Activated CD4-positive, alpha-beta T cell treated with anti-CD3 and anti-CD28 coated beads, Interleukin-2, amount 10 ng/mL, durations not matched to agents 7 days and 5 days (primary cell): Measurements from ENCODE around the gene C1QTNF3. TPM values are rescaled to one million over a fixed set of nuclear protein-coding genes. Genes with fewer than 3 reads are reported as not detected.

Source experiments
- CTCF ChIA-PET: fragments of 350-600 bp; sonication (Branson Sonifier 250); formaldehyde crosslinking; loops from one replicate; lab custom pipeline; 2021; ENCODE audit warnings: antibody characterized with exemption; lab: Charles Lee
- POLR2A ChIA-PET: fragments of 350-600 bp; sonication (Branson Sonifier 250); formaldehyde crosslinking; loops from one replicate; lab custom pipeline; 2021; ENCODE audit warnings: antibody characterized with exemption; lab: Charles Lee
- DNase-seq: peaks from one replicate; pipeline ENCODE4 v3.0.0-alpha.2; 2020
- H3K27ac Mint-ChIP-seq: one replicate; pipeline ENCODE4 v1.8.0; 2021; ENCODE audit warnings: mild to moderate bottlenecking, moderate library complexity, mixed read lengths
- H3K27me3 Mint-ChIP-seq: one replicate; pipeline ENCODE4 v1.8.0; 2021; ENCODE audit warnings: mixed read lengths
- H3K36me3 Mint-ChIP-seq: one replicate; pipeline ENCODE4 v1.8.0; 2021; ENCODE audit warnings: low read depth, mixed read lengths
- H3K4me1 Mint-ChIP-seq: one replicate; pipeline ENCODE4 v1.8.0; 2021; ENCODE audit warnings: mixed read lengths
- H3K4me3 Mint-ChIP-seq: one replicate; pipeline ENCODE4 v1.8.0; 2021; ENCODE audit warnings: mild to moderate bottlenecking, moderate library complexity, mixed read lengths
- H3K9me3 Mint-ChIP-seq: one replicate; pipeline ENCODE4 v1.8.0; 2021; ENCODE audit warnings: mixed read lengths
- total RNA-seq, 2 experiments: library from RNA; stranded (reverse); gene quantifications; one replicate each; pipeline ENCODE4 v1.2.3, GENCODE V29; 2021

The C1QTNF3 gene
- total RNA-seq, 2 experiments from 2014 or later: 4.5 to 5.2 TPM

DNA sequence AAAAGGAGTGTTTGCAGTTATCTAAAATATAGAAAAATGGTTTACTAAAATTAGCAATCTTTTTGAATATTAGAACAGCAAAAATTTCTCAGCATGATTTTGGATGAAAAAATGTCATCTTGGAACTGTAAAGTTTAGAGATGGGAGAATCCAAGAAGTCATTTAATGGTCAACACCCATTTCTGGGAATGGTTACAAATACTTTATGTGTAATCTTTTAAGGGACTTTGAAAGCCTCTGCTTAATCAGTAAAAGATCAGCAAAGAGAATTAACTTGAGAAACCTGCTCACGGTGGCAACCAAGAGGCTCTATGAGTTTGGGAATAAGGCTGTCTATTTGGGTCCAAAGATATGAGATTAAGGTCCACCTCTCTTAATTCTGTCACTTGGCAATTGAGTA lies 13.0 kb downstream of the C1QTNF3 start:
- Mint-ChIP-seq H3K9me3 (no peaks in the 10 kb centered on the region), H3K4me3 (no peak overlapping the region), H3K27ac (no peak overlapping the region), H3K36me3 (peaks cover 7% of the 10 kb centered on the region), H3K27me3 (no peaks in the 10 kb centered on the region), H3K4me1 (no peaks in the 10 kb centered on the region)
- no peak for DNase-seq
- ChIA-PET CTCF (no interaction called here), POLR2A (no interaction called here)

DNA sequence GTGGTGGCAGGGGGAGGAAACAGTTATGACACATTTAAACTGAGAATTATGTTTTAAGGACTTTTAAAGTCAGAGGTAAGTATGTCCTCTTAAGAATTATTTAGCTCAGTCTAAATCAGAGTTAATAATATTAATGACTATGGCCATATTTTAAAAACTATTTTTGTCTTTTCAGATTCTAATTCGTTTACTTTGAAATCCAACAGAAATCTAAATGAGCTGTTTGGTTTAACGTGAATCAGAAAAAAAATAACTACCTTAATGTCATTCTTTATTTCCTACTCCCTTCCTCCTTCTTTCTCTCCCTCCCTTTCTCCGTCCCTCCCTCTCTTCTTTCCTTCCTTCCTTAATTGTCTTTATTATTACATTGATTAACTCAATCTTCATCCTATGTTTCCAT lies 14.7 kb downstream of the C1QTNF3 start:
- Mint-ChIP-seq H3K9me3 (no peaks in the 10 kb centered on the region), H3K27me3 (no peaks in the 10 kb centered on the region)
- no peak for DNase-seq

DNA sequence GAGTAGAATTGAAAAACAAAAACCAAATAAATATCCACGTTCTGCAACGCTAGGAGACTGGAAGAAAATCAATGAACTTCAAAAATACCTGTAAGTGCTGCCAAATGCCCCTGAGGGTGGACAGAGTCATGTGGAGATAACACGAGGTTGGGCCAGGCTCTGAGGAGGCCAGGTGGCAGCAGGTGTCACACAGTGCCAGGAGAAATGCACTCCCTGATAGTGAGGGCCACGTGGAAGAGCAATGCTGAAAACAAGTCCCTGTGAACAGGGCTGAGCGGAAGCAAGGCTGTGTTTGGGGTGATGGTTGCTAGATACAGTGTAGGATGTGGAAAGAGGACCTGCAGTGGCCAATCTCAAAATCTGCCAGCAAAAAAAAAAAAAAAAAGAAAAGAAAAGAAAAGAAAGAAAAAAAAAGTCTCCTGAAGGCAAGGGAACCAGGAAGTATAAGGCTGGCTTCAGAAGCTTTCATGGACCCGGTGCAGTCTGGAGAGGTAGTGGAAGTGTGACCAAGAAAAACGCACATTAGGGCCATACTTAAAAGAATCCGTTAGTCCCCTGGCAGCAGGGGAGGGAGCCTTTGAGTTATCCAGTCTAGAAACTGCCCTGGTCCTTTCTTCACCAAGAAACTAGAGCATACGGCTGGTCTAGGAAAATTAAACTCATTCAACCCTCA lies 16.8 kb downstream of the C1QTNF3 start:
- no peaks in the 10 kb centered on the region for H3K27me3 Mint-ChIP-seq
- peaks cover 19% of the 10 kb centered on the region for H3K4me1 Mint-ChIP-seq
- POLR2A ChIA-PET: no interaction called here
- H3K9me3 Mint-ChIP-seq: peaks cover 2% of the 10 kb centered on the region
- no peak for DNase-seq
- H3K27ac Mint-ChIP-seq: no peak overlapping the region
- H3K36me3 Mint-ChIP-seq: peaks cover 15% of the 10 kb centered on the region
- CTCF ChIA-PET: interaction anchor here (0.6 kb wide), 1 partner anchor 29 kb away, joined by 3 read pairs; no protein-coding TSS in a partner anchor
- no peak overlapping the region for H3K4me3 Mint-ChIP-seq

More for the DNA sequence above, 14.7 kb downstream of the C1QTNF3 start:
- Mint-ChIP-seq H3K36me3 (peaks cover 9% of the 10 kb centered on the region), H3K4me1 (peaks cover under 1% of the 10 kb centered on the region), H3K4me3 (no peak overlapping the region), H3K27ac (no peak overlapping the region)
- POLR2A ChIA-PET: no interaction called here
- CTCF ChIA-PET: interaction anchor here (1.3 kb wide), 1 partner anchor 31 kb away, joined by 9 read pairs; no protein-coding TSS in a partner anchor

DNA sequence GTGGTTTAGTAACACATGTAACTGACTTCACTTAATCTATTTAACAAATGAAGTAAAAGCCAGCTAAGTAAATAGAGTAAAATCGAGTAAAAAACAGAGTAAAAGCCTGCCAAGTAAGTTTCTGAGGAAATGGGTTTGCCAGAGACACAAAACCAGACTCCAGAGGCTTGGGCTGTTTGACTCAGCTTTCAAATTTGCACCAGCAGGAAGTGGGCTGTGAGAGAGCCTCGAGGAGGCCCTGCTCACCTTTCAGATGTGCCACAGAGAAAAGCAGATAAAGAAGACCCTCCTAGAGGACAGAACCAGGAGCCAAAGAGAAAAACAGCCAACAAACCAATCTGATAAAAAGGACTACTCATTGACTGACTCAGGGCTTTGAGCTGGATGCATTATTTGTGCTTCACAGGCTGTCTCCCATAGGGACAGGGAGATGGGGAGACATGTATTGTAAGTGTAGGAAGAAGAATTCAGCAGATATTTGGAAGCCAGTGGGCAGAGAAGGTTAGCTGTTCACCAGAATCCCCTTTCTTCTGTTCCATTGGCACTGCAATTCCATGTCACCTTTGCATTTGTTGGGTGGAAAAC lies 20.8 kb downstream of the C1QTNF3 start:
- peak; percentile 56 for DNase-seq
- no peaks in the 10 kb centered on the region for H3K27me3 Mint-ChIP-seq
- POLR2A ChIA-PET: interaction anchor here (0.7 to 1.0 kb wide), 2 partner anchors 11 to 14 kb away, joined by 3 to 7 read pairs; partner anchors contain the start of gene AMACR
- peaks cover 34% of the 10 kb centered on the region for H3K36me3 Mint-ChIP-seq
- peaks cover 4% of the 10 kb centered on the region for H3K9me3 Mint-ChIP-seq
- peak overlapping the region; percentile 28 for H3K4me3 Mint-ChIP-seq
- H3K4me1 Mint-ChIP-seq: peaks cover 29% of the 10 kb centered on the region
- H3K27ac Mint-ChIP-seq: peak overlapping the region; percentile 82
- CTCF ChIA-PET: interaction anchor here (0.6 to 1.1 kb wide), 3 partner anchors 10 to 28 kb away, joined by 3 to 4 read pairs (median 3); no protein-coding TSS in a partner anchor

DNA sequence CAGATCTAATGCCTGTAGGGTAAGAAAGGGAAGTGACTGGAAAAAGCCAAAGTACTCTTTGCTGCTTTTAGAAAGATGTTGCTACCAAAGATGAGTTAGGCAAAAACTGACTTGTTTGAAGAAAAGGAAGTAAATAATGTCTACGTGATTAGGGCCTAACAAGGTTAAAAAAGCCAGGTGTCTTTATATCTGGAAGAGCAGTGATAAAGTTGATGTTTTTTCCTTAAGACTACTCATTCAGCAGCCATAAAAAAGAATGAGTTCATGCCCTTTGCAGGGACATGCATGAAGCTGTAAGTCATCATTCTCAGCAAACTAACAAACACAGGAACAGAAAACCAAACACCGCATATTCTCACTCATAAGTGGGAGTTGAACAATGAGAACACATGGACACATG lies 21.7 kb downstream of the C1QTNF3 start:
- Mint-ChIP-seq H3K9me3 (peaks cover 4% of the 10 kb centered on the region), H3K27me3 (no peaks in the 10 kb centered on the region), H3K4me1 (peaks cover 29% of the 10 kb centered on the region), H3K27ac (peak overlapping the region; percentile 82), H3K4me3 (peak overlapping the region; percentile 36), H3K36me3 (peaks cover 34% of the 10 kb centered on the region)
- CTCF ChIA-PET: interaction anchor here (0.5 to 1.7 kb wide), 4 partner anchors 9 to 826 kb away, joined by 3 to 5 read pairs (median 3); no protein-coding TSS in a partner anchor
- DNase-seq: no peak
- POLR2A ChIA-PET: no interaction called here

DNA sequence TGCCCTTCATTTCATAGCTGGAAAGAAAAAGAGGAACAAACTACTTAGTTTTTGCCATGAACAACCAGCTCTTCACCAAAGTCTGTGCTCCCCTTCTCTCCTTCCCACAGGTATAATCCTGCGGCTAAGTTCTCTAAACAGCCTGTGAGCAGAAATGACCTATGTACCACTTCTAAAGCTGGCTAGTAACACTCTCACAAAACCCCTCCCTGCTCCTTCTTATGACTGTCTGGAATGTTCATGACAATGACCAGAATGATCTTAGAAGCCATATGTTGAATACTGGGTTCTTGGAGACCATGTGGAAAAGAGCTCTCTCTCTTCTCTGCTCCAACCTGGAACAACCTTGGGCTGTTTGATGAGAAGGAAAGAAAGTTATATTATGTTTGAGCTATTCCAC lies 22.3 kb downstream of the C1QTNF3 start:
- Mint-ChIP-seq H3K4me1 (peaks cover 29% of the 10 kb centered on the region), H3K27me3 (no peaks in the 10 kb centered on the region), H3K36me3 (peaks cover 34% of the 10 kb centered on the region), H3K4me3 (no peak overlapping the region), H3K27ac (peak overlapping the region; percentile 82), H3K9me3 (peaks cover 4% of the 10 kb centered on the region)
- ChIA-PET POLR2A (no interaction called here), CTCF (interaction anchor here (0.7 to 1.7 kb wide), 4 partner anchors 8 to 24 kb away, joined by 3 to 7 read pairs (median 4); no protein-coding TSS in a partner anchor)
- DNase-seq: no peak

DNA sequence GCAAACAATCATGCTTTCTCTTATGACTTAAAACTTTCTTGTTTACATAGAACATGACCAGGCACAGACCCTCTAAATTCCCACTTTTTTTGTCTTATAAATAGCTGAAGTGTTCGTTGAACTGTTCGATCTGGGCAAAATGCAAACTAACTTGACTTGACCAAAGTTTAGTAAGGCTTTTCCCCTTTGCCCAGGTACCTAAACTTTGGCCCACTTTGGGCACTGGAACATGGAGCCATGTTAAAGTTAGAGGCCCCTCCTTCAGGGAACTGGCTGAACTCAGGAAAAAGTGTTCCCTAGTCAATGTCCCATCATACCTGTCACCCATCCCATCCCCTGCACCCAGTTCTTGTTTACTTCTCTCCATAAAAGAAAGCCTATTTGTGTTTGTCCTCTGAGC lies 25.8 kb downstream of the C1QTNF3 start:
- Mint-ChIP-seq H3K27me3 (no peaks in the 10 kb centered on the region), H3K27ac (no peak overlapping the region), H3K4me3 (no peak overlapping the region), H3K36me3 (peaks cover 24% of the 10 kb centered on the region), H3K4me1 (peaks cover 20% of the 10 kb centered on the region), H3K9me3 (peaks cover 4% of the 10 kb centered on the region)
- DNase-seq: no peak
- CTCF ChIA-PET: interaction anchor here (0.7 kb wide), 1 partner anchor 18 kb away, joined by 4 read pairs; no protein-coding TSS in a partner anchor
- POLR2A ChIA-PET: no interaction called here

DNA sequence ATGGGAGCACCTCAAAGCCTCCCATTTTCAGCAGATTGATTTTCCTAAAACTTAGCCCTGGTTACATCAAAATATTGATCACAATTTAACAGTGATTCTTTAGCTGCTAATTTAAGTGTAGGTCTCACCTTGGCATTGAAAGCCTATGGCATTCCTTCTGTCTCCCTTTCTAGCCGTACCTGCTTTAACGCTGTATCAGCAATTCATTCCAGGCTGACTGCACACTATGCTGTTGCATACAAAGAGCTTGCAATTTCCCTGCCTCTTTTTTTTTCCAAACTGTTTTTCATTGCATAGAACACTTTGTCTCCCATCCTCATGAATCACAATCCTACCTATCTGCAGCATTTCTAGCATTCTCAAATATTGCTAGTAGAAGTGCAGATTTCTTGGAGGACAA lies 26.3 kb downstream of the C1QTNF3 start:
- ChIA-PET POLR2A (interaction anchor here (0.6 kb wide), 1 partner anchor 47 kb away, joined by 4 read pairs; no protein-coding TSS in a partner anchor), CTCF (interaction anchor here (0.7 kb wide), 1 partner anchor 11 kb away, joined by 3 read pairs; no protein-coding TSS in a partner anchor)
- H3K4me1 Mint-ChIP-seq: peaks cover 15% of the 10 kb centered on the region
- no peaks in the 10 kb centered on the region for H3K27me3 Mint-ChIP-seq
- H3K27ac Mint-ChIP-seq: no peak overlapping the region
- H3K4me3 Mint-ChIP-seq: no peak overlapping the region
- no peak for DNase-seq
- peaks cover 22% of the 10 kb centered on the region for H3K36me3 Mint-ChIP-seq
- H3K9me3 Mint-ChIP-seq: peaks cover 4% of the 10 kb centered on the region

DNA sequence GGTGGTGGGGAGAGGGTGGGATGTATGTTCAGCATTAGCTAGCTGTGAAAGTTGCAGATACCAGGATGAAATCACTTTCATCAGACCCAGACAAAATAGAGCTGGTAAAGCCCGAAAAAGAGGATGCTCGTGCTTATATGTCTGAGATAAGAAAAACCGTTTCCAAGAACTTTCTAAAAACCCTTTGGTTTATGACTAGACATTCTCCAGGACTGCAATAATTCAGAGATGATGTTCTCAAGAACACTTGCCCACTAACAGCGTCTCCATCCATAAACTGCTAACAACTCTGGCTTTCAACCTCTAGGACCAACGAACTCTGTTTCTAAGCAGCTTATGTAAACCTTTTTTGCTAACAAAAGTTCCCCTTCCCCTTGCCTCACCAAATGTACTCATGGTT lies 26.8 kb downstream of the C1QTNF3 start:
- Mint-ChIP-seq H3K9me3 (peaks cover 2% of the 10 kb centered on the region), H3K4me3 (no peak overlapping the region), H3K36me3 (peaks cover 18% of the 10 kb centered on the region), H3K27me3 (no peaks in the 10 kb centered on the region), H3K27ac (no peak overlapping the region), H3K4me1 (peaks cover 9% of the 10 kb centered on the region)
- ChIA-PET POLR2A (interaction anchor here (0.6 kb wide), 1 partner anchor 48 kb away, joined by 4 read pairs; no protein-coding TSS in a partner anchor), CTCF (interaction anchor here (0.7 to 1.3 kb wide), 2 partner anchors 11 to 26 kb away, joined by 3 read pairs; partner anchors contain the start of gene C1QTNF3)
- no peak for DNase-seq

DNA sequence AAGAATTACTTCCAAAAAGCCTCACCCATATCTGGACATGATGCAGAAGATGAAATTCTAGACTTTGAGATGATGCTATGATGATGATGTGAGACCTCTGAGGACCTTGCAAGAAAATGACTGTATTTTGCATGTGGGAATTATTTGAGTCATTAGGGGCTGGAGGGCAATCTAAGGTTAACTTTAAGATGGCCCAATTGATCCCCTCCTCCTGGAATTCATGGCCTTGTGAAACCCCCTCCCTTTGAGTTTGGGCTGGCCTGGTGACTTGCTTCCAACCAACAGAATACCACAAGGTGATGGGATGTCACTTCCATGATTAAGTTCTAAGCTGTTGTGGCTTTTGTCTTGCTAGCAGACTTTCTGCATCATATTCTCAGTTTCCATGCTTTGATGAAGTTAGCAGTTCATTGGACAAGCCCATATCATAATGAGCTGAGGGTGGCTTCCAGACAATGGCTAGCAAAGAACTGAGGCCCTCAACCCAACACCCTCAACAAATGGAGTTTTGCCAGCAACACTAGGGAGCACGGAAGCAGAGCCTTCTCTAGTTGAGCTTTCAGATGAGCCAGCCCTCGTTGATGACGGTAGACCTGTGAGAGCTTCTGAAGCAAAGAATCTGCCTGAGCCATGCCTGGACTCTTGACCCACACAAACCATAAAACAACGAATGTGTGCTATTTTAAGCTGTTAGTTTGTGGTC lies 27.7 kb downstream of the C1QTNF3 start:
- DNase-seq: no peak
- CTCF ChIA-PET: interaction anchor here (1.3 kb wide), 1 partner anchor 27 kb away, joined by 3 read pairs; the partner anchor contains the start of gene C1QTNF3
- H3K4me3 Mint-ChIP-seq: no peak overlapping the region

DNA sequence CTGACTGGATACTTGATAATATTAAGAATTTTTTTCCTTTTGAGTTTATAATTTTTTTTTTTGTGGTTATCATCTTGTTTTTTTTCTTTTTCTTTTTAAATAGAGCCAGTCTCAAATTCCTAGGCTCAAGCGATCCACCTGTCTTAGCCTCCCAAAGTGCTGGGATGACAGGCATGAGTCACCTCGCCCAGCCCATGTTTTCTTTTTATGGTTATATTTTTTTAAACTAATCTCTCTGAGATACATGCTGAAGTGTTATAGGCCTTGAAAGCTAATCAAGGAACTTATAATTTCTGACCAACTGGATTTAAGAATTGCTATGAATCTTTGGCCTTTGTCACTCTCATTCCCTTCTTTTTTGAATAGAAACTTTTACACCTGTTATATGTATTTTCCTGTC lies 28.4 kb downstream of the C1QTNF3 start:
- POLR2A ChIA-PET: no interaction called here
- no peak overlapping the region for H3K27ac Mint-ChIP-seq
- CTCF ChIA-PET: no interaction called here
- peaks cover 5% of the 10 kb centered on the region for H3K36me3 Mint-ChIP-seq
- peaks cover 3% of the 10 kb centered on the region for H3K4me1 Mint-ChIP-seq
- H3K4me3 Mint-ChIP-seq: no peak overlapping the region
- no peaks in the 10 kb centered on the region for H3K27me3 Mint-ChIP-seq
- no peaks in the 10 kb centered on the region for H3K9me3 Mint-ChIP-seq
- no peak for DNase-seq

More for the DNA sequence above, 27.7 kb downstream of the C1QTNF3 start:
- Mint-ChIP-seq H3K9me3 (no peaks in the 10 kb centered on the region), H3K27ac (no peak overlapping the region), H3K27me3 (no peaks in the 10 kb centered on the region), H3K36me3 (peaks cover 10% of the 10 kb centered on the region), H3K4me1 (peaks cover 3% of the 10 kb centered on the region)
- POLR2A ChIA-PET: no interaction called here

DNA sequence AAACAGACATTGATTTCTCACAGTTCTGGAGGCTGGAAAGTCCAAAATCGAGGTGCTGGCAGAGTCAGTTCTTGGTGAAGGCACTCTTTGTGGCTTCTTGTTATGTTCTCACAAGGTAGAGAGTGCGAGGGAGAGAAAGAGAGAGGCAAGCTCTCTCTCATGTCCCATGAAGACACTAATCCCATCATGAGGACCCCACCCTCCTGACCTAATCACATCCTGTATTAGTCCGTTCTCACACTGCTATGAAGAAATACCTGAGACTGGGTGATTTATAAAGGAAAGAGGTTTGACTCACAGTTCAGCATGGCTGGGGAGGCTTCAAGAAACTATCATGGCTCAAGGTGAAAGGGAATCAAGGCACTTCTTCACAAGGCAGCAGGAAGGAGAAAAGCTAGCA lies 29.5 kb downstream of the C1QTNF3 start:
- Mint-ChIP-seq H3K4me3 (no peak overlapping the region), H3K36me3 (peaks cover 2% of the 10 kb centered on the region), H3K27me3 (no peaks in the 10 kb centered on the region), H3K9me3 (no peaks in the 10 kb centered on the region), H3K27ac (no peak overlapping the region), H3K4me1 (peaks cover 12% of the 10 kb centered on the region)
- DNase-seq: no peak
- ChIA-PET CTCF (no interaction called here), POLR2A (no interaction called here)
